ENCODE results near the gene NR1H3. TPM values are rescaled to one million over a fixed set of nuclear protein-coding genes. Genes with fewer than 3 reads are reported as not detected.

NR1H3 gene
- total and polyA plus RNA-seq, 2 of the 4 experiments (the other 2 are of a cell fraction) = 9.1 to 13.6 TPM

GRCh38 chr11:47289856-47290255, 32.1 kb downstream of the NR1H3 start:
- Histone ChIP-seq H3K9me3 (ENCODE audit: control insufficient read depth, insufficient read depth, low read length) (no peaks in the 10 kb centered on the region), H4K91ac (ENCODE audit: insufficient read depth, low read depth, low read length) (no peak overlapping the region), H3K79me1 (ENCODE audit: low read depth in 1 of 2, low read length in 2 of 2) (no peaks in the 10 kb centered on the region), H2AK5ac (ENCODE audit: low read depth, low read length) (no peak overlapping the region), H3K14ac (replicated peaks; ENCODE audit: low read depth, low read length) (no peak overlapping the region), H3K4me3 (ENCODE audit: insufficient read depth, low read depth, low read length) (no peak overlapping the region), H4K5ac (ENCODE audit: low read depth, low read length) (no peak overlapping the region), H2AK9ac (replicated peaks; ENCODE audit: low read depth, low read length, poor library complexity) (no peak overlapping the region), H3K27me3 (ENCODE audit: control insufficient read depth, insufficient read depth, low read length) (no peaks in the 10 kb centered on the region), H3K27ac (ENCODE audit: insufficient read depth, low read length) (no peak overlapping the region), H2AFZ (replicated peaks; ENCODE audit: low read length, poor library complexity) (no peak overlapping the region), H4K8ac (ENCODE audit: low read depth in 2 of 2, low read length in 2 of 2) (no peak overlapping the region), H3K9me1 (ENCODE audit: insufficient read depth, low read length) (peaks cover 11% of the 10 kb centered on the region; the same call in 1 of the 2 replicates), H2BK5ac (ENCODE audit: low read depth, low read length, poor library complexity, severe bottlenecking) (no peak overlapping the region), H3K56ac (ENCODE audit: extremely low read depth, insufficient read depth, low read length) (no peak overlapping the region), H3K4ac (ENCODE audit: low read depth, low read length) (no peak overlapping the region), H4K20me1 (ENCODE audit: insufficient read depth, low read length) (no peaks in the 10 kb centered on the region), H3K36me3 (ENCODE audit: control insufficient read depth, insufficient read depth, low read length) (peaks cover 72% of the 10 kb centered on the region), H3K4me2 (ENCODE audit: low read depth, low read length) (no peak overlapping the region), H3K18ac (ENCODE audit: low read depth, low read length) (no peak overlapping the region), H2BK120ac (ENCODE audit: low read depth, low read length) (no peak overlapping the region), H2BK15ac (ENCODE audit: low read depth, low read length) (no peak overlapping the region), H2BK20ac (ENCODE audit: low read depth, low read length) (no peak overlapping the region), H3K23ac (ENCODE audit: low read depth, low read length) (no peak overlapping the region), H3K4me1 (ENCODE audit: control insufficient read depth, insufficient read depth, low read length) (no peaks in the 10 kb centered on the region), H3K9ac (ENCODE audit: low read depth, low read length) (no peak overlapping the region)
- WGBS, 2 experiments (ENCODE audit: extremely low coverage in 2 of 2, insufficient read length in 1 of 2) = 100% methylated on average over 7 of the region's 15 CpGs; no CpG with 5 or more reads in 1 of the 2 experiments
- ATAC-seq (ENCODE audit: low read depth) (no peak), DNase-seq (no peak)
- no TSS peak for BruUV-seq (replicated peaks)
- TF ChIP-seq MXI1 (IDR thresholded peaks at IDR 0.05; ENCODE audit: borderline replicate concordance, low read depth, low read length) = no peak
- TF ChIP-seq ELK1 (IDR thresholded peaks at IDR 0.05; ENCODE audit: borderline replicate concordance, low read depth, low read length) = no peak
- no peak for TF ChIP-seq NFE2L2 (IDR thresholded peaks at IDR 0.05; ENCODE audit: low read depth, low read length)
- no peak for TF ChIP-seq CTCF (conservative IDR thresholded peaks at IDR 0.05; ENCODE audit: low read depth, low read length)
- TF ChIP-seq RCOR1 (IDR thresholded peaks at IDR 0.05; ENCODE audit: insufficient replicate concordance, low read length) = no peak
- no peak for TF ChIP-seq CEBPB (IDR thresholded peaks at IDR 0.05; ENCODE audit: low read depth, low read length)
- TF ChIP-seq POLR2A (IDR thresholded peaks at IDR 0.05; ENCODE audit: low read depth, low read length) = no peak
- no peak for TF ChIP-seq RAD21 (IDR thresholded peaks at IDR 0.05; ENCODE audit: low read length)
- no peak for TF ChIP-seq SMC3 (IDR thresholded peaks at IDR 0.05; ENCODE audit: low read depth, low read length)
- TF ChIP-seq BHLHE40 (IDR thresholded peaks at IDR 0.05; ENCODE audit: low read depth, low read length) = no peak
- TF ChIP-seq RFX5 (IDR thresholded peaks at IDR 0.05; ENCODE audit: low read depth, low read length) = no peak
- no peak for TF ChIP-seq FOS (IDR thresholded peaks at IDR 0.05; ENCODE audit: low read depth, low read length)
- ChIA-PET POLR2A (ENCODE audit: unreplicated experiment) (no interaction called here), CTCF (no interaction called here)
- intact Hi-C loops (cut with micrococcal nuclease) (no loop called here), in situ Hi-C loops (cut with MboI; ENCODE audit: low sequenced_read_pairs) (no loop called here), dilution Hi-C loops (cut with HindIII; ENCODE audit: low sequenced_read_pairs, unreplicated experiment) (no loop called here)
